ENCODE data around the gene WDR59.
"Not testable (repeated sequence)": the region's sequence is repeated elsewhere in the genome, so short reads cannot be mapped to it uniquely, and the experiment has no call there.

WDR59 gene

GRCh38 chr16:74954763-74955162, 30.2 kb downstream of the WDR59 start:
- DNase-seq = no peak

DNA sequence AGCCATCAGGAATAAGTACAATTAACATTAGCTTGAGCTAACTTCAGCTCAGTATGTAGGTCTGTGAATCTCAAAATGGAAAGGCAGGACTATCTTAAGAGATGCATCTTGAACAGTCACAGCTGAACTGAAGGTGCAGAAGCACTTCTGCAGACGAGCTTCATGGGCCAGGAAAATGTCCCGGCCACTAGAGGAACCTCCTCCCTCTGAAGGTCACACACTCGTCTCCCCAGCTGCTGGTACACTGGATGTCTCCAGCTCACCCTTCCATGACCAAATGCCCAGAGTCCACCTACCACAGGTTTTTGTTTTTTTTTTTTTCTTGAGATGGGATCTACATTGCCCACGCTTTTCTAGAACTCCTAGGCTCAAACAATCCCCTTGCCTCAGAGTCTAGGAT, 33.2 kb downstream of the WDR59 start:
- DNase-seq = no peak

GRCh38 chr16:74951206-74951605, 33.7 kb downstream of the WDR59 start:
- DNase-seq = no peak

GRCh38 chr16:74950511-74950910, 34.4 kb downstream of the WDR59 start:
- DNase-seq = no peak

- DNase-seq = no peak
Measured at GRCh38 chr16:74949309-74949708, 35.6 kb downstream of the WDR59 start.

DNA sequence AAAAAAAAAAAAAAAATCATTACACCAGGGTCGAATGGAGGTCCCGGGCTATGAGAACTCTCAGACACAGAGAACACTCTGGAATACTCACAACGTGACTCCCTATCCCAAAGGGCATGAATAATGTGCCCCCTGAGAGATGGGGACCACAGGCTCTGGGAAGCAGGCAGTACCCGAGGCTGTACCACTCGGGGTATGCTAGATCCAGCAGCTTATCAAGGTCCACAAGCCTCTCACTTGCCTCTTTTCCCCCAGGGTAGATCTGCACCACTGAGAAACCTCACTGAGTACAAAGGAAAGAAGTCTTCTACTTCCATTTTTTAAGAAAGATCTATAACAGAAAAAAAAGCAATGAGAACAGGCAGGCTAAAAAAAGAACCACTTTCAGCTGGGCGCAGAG, 40.5 kb downstream of the WDR59 start:
- no peak for DNase-seq

GRCh38 chr16:74942977-74943918, 41.7 kb downstream of the WDR59 start:
- no peak for DNase-seq

DNA sequence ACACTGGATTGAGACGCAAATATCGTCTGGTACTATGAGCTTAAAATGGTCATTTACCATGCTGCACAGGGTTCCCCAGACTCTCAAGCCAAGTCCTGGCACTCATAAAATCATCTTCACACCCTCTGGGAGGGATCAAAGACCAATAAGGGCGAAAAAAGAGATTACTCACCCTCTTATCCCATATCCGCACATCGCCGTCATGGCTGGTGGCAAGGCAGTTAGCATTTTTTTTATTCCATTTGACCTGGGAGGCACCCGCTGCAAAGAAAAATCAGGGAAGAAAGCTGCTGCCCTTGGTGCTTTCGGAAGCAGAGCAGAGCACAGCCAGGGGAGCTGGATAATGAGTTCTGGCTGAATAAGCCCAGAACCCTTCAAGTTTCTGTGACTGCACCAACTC, 42.4 kb downstream of the WDR59 start:
- no peak for DNase-seq

- DNase-seq = no peak
Measured at GRCh38 chr16:74939688-74940087, 45.2 kb downstream of the WDR59 start.

- DNase-seq = peak; percentile 69
Measured at GRCh38 chr16:74936902-74937560, 47.9 kb downstream of the WDR59 start.

DNA sequence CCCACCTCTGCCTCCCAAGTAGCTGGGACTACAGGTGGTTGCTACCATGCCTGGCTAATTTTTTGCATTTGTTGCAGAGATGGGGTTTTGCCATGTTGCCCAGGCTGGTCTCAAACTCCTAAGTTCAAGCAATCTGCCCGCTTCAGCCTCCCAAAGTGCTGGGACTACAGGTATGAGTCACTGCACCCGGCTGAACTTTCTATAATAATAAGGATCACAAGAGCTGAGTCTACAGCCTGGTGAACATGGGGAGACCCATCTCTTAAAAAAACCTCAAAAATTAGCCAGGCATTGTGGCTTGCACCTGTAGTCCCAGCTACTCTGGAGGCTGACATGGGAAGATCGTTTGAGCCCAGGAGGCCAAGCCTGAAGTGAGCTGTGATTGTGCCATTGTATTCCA, 53.5 kb downstream of the WDR59 start:
- DNase-seq = no peak

- no peak for DNase-seq
Measured at GRCh38 chr16:74929636-74930035, 55.3 kb downstream of the WDR59 start.

- no peak for DNase-seq
Measured at GRCh38 chr16:74926805-74927204, 58.1 kb downstream of the WDR59 start.

- DNase-seq = no peak
Measured at GRCh38 chr16:74923766-74924460, 61.0 kb downstream of the WDR59 start.

DNA sequence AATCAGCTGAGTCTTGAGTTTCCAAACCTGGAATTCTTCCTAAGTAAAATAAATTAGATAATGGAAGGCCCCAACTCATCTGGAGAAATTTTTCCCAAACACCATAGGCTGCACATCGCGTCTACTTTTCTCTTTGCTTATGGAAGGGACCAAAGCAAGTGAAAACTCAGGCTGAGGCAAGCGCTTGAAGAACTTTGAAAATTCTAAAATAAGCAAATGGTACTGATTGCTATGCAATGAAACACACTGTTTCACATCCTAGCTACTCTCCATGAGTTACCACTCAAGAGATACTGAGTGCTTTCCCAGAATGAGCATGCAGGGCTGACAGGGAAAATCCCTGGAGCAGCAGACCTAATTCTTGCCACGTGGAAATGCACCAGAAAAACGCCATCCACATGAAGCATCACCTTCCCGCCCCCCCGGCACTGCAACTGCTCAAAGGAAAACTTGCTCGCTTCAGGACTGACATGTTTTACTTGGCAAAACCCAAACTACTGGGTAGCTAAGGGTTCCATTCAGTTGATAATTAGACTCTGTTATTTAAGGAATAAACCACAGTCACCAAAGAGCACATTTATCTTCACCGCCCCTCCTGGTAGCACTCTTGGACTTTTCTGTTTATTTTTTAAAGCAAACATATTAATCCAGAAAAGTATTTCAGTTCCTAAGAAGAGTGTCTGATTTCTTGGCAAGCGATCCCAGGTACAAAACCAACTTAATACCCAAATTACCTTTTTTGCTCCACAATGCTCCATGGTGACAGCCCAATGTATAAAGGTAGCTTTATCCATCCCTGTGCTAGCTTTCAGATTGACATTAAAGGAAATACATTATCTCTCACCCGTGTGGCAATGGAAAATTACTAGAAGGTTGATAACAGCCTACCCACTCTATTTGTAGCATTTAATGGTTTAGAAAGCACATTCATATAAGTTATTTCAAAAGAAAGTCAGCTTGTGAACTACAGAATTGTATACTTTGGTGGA, 62.5 kb downstream of the WDR59 start:
- no peak for DNase-seq

DNA sequence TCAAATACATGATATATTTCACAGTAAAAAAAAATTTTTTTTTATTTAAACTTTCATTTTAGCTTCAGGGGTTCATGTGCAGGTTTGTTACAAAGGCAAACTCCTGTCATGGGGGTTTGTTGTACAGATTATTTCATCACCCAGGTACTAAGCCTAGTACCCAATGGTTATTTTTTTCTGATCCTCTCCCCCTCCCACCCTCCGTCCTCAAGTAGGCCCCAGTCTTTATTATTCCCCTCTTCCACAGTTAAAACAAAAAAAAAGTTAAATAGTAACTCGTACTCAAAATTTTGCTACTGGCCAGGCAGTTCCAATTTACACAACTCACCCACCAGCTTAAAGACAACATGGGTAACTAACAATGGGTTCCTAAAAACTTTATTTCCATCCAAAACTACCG, 63.9 kb downstream of the WDR59 start:
- no peak for DNase-seq

DNA sequence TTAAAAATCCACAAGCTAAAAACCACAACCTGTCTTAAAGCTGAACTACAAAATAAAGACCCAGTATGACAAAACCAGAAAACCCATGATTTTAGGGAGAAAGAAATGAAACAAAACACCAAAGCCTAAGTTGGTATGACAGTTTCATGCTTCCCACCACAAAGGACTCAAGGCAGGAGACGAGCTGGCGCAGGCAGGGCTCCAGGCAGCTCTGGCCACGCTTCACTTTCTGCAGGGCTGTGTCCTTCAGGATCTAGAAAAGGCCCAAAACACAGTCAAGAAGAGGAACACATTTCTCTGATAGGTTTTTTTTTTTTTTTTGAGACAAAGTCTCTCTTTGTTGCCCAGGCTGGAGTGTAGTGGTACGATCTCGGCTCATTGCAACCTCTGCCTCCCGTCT, 75.3 kb downstream of the WDR59 start:
- no peak for DNase-seq

DNA sequence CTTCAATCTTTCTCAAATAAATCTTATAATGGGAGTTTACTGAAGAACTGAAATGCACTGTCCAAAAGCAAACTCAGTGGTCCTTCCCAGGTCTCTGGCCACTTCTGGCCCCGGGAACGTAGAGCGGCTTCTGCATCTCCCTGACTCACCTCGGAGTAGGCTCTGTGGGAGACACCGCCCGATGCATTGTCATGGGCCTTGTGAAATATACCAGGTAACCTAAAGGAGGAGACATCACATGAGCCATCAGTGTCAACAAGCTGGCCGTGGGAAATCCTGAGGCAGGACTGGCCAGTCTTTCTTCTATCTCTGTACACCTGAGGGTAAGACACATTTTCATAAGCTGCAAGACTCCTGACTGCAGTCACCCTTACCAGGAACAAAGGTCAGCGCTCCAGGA, 76.2 kb downstream of the WDR59 start:
- DNase-seq = not testable (repeated sequence)

DNA sequence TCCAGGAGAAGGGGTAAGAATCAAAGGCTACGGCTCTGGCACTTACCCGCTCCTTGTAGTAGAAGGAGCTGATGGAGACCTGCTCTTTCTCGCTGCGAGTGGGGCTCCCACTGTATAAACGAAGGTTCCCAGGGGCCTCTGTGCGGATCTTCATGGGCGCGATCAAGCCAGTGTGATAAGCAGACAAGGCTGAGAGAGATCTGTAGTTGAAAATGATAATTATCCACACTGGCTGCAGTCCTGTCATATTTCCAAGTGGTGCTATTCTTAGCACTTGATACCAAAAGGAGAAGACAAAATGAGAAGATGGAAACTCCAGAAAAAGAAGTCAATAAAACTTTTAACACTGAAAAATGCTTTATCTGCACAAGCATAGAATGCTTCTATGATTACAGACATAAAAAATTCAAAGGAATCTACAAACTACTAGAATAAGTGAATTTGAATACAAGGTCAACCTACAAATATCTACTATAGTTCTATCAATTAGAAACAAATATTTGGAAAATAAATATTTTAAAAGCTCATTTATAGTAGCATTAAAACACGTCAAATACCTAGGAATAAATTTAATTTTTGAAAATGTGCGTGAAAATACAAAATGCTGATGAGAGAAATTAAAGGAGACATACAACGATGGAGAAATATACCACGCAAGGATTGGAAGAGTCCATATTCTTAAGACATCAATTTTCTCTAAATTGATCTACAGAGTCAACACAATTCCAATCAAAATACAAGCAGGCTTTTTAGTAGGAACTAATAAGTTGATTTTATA, 80.8 kb downstream of the WDR59 start:
- DNase-seq = no peak

- no peak for DNase-seq
Measured at GRCh38 chr16:74903120-74903519, 81.8 kb downstream of the WDR59 start.

DNA sequence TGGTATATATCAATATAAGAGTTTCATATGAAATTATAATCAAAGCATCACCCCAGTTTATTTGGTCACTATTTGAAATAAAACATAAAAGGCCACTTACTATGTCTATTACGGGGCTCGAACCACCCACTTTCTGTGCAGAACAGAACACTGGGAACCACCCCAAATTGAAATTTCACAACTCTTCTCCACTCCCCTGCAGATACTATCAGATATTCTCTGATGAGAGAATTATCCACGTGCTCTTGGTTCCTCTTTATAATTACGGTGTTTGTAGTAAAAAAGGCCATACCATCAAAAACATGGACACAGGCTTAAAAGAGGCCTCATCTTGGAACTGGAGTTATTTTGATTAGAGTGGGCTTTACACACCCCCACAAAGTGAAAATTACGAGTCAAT, 82.8 kb downstream of the WDR59 start:
- DNase-seq = no peak

DNA sequence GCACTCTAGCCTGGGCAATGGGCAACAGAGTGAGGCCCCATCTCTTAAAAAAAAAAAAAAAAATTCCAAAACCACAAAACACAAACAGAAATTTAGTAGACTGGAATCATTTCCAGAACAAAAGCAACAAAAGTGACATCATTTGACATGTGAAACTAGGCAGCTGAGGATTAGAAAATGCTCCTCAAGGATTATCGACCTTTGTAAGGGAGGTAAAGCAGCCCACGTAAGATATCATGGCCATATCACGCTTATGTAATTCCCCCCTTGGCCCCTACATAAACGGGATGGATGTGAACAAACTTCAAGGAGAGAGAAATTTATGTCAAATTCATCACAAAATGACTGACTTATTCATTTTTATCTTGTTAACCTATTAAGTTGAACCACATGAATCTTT, 83.3 kb downstream of the WDR59 start:
- DNase-seq = no peak
